GM10847 (cell line): ENCODE data around the gene ALK.

Experiments
- POLR2A ChIP-seq: IDR thresholded peaks from 2 replicates; pipeline ENCODE4 v1.6.1; 2011; ENCODE audit not compliant: insufficient read length; ENCODE audit errors: extremely low read depth

Gene ALK

GRCh38 chr2:29452036-29452435, 469.4 kb downstream of the ALK start:
- TF ChIP-seq POLR2A: no peak

GRCh38 chr2:29450596-29451222, 470.7 kb downstream of the ALK start:
- TF ChIP-seq POLR2A: no peak

- no peak for TF ChIP-seq POLR2A
Observed at GRCh38 chr2:29449499-29449898, 471.9 kb downstream of the ALK start.

GRCh38 chr2:29448096-29448688, 473.2 kb downstream of the ALK start:
- TF ChIP-seq POLR2A: no peak

GRCh38 chr2:29447513-29447912, 473.9 kb downstream of the ALK start:
- no peak for TF ChIP-seq POLR2A

GRCh38 chr2:29446847-29447246, 474.5 kb downstream of the ALK start:
- no peak for TF ChIP-seq POLR2A

- no peak for TF ChIP-seq POLR2A
Observed at GRCh38 chr2:29444150-29444549, 477.2 kb downstream of the ALK start.

- TF ChIP-seq POLR2A: no peak
Observed at GRCh38 chr2:29443627-29444026, 477.8 kb downstream of the ALK start.

GRCh38 chr2:29443151-29443550, 478.2 kb downstream of the ALK start:
- TF ChIP-seq POLR2A: no peak

GRCh38 chr2:29440921-29441623, 480.3 kb downstream of the ALK start:
- TF ChIP-seq POLR2A: no peak

- TF ChIP-seq POLR2A: no peak
Observed at GRCh38 chr2:29433920-29434319, 487.5 kb downstream of the ALK start.

GRCh38 chr2:29433128-29433527, 488.3 kb downstream of the ALK start:
- no peak for TF ChIP-seq POLR2A

GRCh38 chr2:29431485-29431884, 489.9 kb downstream of the ALK start:
- no peak for TF ChIP-seq POLR2A

- no peak for TF ChIP-seq POLR2A
Observed at GRCh38 chr2:29430382-29431112, 490.8 kb downstream of the ALK start.

- no peak for TF ChIP-seq POLR2A
Observed at GRCh38 chr2:29426354-29426753, 495.0 kb downstream of the ALK start.

GRCh38 chr2:29425866-29426265, 495.5 kb downstream of the ALK start:
- no peak for TF ChIP-seq POLR2A

- no peak for TF ChIP-seq POLR2A
Observed at GRCh38 chr2:29423061-29423666, 498.2 kb downstream of the ALK start.
